HepG2 (cell line): ENCODE measurements around the gene ZFP90. TPM values are rescaled to one million over a fixed set of nuclear protein-coding genes. Genes with fewer than 3 reads are reported as not detected.

ENCODE experiments used
- AKAP8 ChIP-seq: sonication (generic); formaldehyde crosslinking; IDR thresholded peaks from 2 replicates; pipeline ENCODE4 v1.5.1; 2020; ENCODE audit warnings: mild to moderate bottlenecking, missing genetic modification reagents
- EED ChIP-seq: sonication (generic); formaldehyde crosslinking; IDR thresholded peaks from 2 replicates; pipeline ENCODE4 v1.5.0; 2020; ENCODE audit warnings: mild to moderate bottlenecking, missing genetic modification reagents
- HOXA9 ChIP-seq: sonication (generic); formaldehyde crosslinking; IDR thresholded peaks from 2 replicates; pipeline ENCODE4 v1.8.1; 2022; ENCODE audit warnings: missing genetic modification reagents, mild to moderate bottlenecking, moderate library complexity, borderline replicate concordance
- KAT2B ChIP-seq: fragments of 150-350 bp; IDR thresholded peaks from 2 replicates; pipeline ENCODE4 v1.6.1; 2014; ENCODE audit warnings: low read depth, low read length, borderline replicate concordance
- NFIB ChIP-seq: sonication (generic); formaldehyde crosslinking; IDR thresholded peaks from 2 replicates; pipeline ENCODE4 v1.9.0; 2021; ENCODE audit warnings: missing genetic modification reagents, mild to moderate bottlenecking, borderline replicate concordance
- NR1H2 ChIP-seq: sonication (generic); formaldehyde crosslinking; IDR thresholded peaks from 2 replicates; pipeline ENCODE4 v1.8.1; 2022; ENCODE audit warnings: low read depth, missing genetic modification reagents, borderline replicate concordance
- SMARCE1 ChIP-seq: fragments of 450-650 bp; IDR thresholded peaks from 2 replicates; pipeline ENCODE4 v1.6.1; 2017; ENCODE audit warnings: borderline replicate concordance
- SOX13 ChIP-seq, 3 experiments: fragments of 450-650 bp in 1 of 3; sonication (generic) in 1 of 3; formaldehyde crosslinking in 1 of 3; IDR thresholded peaks in 2 of 3; conservative IDR thresholded peaks in 1 of 3; 2 replicates each; pipeline versions ENCODE4 v1.5.0 to v1.6.1; 2016 to 2020; ENCODE audit warnings: antibody characterized with exemption in 1 of 3, mild to moderate bottlenecking in 1 of 3, missing compliant biosample characterization in 1 of 3, missing genetic modification reagents in 1 of 3, moderate library complexity in 1 of 3
- TERF1 ChIP-seq: sonication (generic); formaldehyde crosslinking; IDR thresholded peaks from 2 replicates; pipeline ENCODE4 v1.8.0; 2022; ENCODE audit warnings: mild to moderate bottlenecking, missing genetic modification reagents, moderate library complexity
- ZNF205 ChIP-seq: IDR thresholded peaks from 2 replicates; pipeline ENCODE4 v1.6.1; 2018; ENCODE audit warnings: missing biosample characterization, missing genetic modification reagents
- ZNF552 ChIP-seq: sonication (generic); formaldehyde crosslinking; IDR thresholded peaks from 2 replicates; pipeline ENCODE4 v1.9.0; 2022; ENCODE audit warnings: missing genetic modification reagents, mild to moderate bottlenecking, borderline replicate concordance
- ZNF768 ChIP-seq: sonication (generic); formaldehyde crosslinking; IDR thresholded peaks from 2 replicates; pipeline ENCODE4 v1.4.0; 2020; ENCODE audit warnings: missing genetic modification reagents
- polyA plus RNA-seq, 8 experiments: library from polyadenylated mRNA; depleted of rRNA in 3 of 8; stranded (reverse) in 7 of 8; unstranded in 1 of 8; fragments of >200 nt; fragmentation: Illumina TruSeq in 4 of 8; extraction: Trizol in 4 of 8; gene quantifications; 2 replicates each; pipeline versions ENCODE4 v1.2.1 to v1.2.3, GENCODE V29; 2011 to 2016; ENCODE audit warnings: low read depth in 4 of 8, missing spikeins in 1 of 8, mixed read lengths in 1 of 8; ENCODE audit not compliant: insufficient read depth in 1 of 8
- total RNA-seq, 5 experiments: library from RNA; depleted of rRNA; stranded (reverse); fragments of >200 nt; fragmentation: Illumina TruSeq; extraction: Trizol; gene quantifications; 2 replicates each; pipeline ENCODE4 v1.2.3, GENCODE V29; 2016; ENCODE audit warnings: low read depth in 1 of 5
- TF ChIP-seq, protein P1 (sequence below): sonication (generic); formaldehyde crosslinking; IDR thresholded peaks from 2 replicates; pipeline ENCODE4 v1.8.1; 2023; ENCODE audit warnings: mild to moderate bottlenecking, inconsistent platforms, moderate library complexity, missing genetic modification reagents, borderline replicate concordance
- TF ChIP-seq, protein P2 (sequence below): sonication (generic); formaldehyde crosslinking; IDR thresholded peaks from 2 replicates; pipeline ENCODE4 v1.5.0; 2020; ENCODE audit warnings: mild to moderate bottlenecking, missing genetic modification reagents
- TF ChIP-seq, protein P3 (sequence below), 2 experiments: sonication (generic) in 1 of 2; formaldehyde crosslinking in 1 of 2; IDR thresholded peaks; 2 replicates each; pipeline versions ENCODE4 v1.4.0 to v1.6.1; 2016 to 2020; ENCODE audit warnings: borderline replicate concordance in 1 of 2, low read depth in 1 of 2, mild to moderate bottlenecking in 1 of 2, missing genetic modification reagents in 1 of 2

Gene ZFP90
- total and polyA plus RNA-seq, 2 of the 13 experiments (the other 11 are each of a cell fraction or from before 2014, with no cell fraction given): 17.6 to 18.9 TPM

DNA sequence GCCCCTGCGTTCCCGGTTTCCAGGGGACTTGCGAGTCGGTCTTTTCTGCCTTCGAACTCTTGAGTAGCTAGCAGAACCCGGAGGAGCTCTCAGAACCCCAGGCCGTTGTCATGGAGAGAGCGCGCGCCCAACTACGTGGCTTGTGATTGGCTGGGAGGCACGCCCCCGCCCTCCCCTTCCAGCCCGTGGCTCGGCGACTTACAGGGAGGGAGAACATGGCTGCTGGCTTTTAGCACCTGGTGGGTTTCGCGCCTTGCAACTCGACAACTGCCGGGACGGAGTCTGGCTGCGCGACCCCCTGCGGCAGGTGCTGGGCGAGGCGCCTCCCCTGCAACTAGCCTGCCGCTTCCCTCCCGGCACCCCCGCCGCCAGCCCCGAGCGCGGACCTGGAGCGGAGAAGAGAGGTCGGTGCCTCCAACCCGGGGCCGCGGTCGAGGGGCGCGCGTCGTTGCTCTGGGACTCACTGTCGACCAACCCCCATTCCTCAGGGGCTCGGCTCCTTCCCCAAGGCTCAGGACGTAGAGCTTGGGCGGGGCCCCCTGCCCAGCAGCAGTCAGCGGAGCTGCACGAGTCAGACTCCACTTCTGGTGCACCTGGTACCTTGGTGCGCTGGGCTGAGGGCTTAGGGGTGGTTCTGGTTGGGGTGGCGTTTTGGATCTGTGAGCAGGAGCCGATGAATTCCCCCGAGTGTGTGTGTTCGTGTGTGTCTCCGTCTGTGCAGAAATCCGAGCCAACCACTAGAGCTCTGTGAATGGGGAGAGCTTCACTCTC, 9.0 kb upstream of the ZFP90 start (continued):
- TF ChIP-seq, protein P1, sequence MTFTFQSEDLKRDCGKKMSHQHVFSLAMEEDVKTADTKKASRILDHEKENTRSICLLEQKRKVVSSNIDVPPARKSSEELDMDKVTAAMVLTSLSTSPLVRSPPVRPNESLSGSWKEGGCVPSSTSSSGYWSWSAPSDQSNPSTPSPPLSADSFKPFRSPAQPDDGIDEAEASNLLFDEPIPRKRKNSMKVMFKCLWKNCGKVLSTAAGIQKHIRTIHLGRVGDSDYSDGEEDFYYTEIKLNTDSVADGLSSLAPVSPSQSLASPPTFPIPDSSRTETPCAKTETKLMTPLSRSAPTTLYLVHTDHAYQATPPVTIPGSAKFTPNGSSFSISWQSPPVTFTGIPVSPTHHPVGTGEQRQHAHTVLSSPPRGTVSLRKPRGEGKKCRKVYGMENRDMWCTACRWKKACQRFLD (CRISPR knock-in tag): peak; percentile 98
- no peak for TF ChIP-seq SOX13 (IDR thresholded peaks at IDR 0.05)
- TF ChIP-seq SOX13 (CRISPR knock-in tag; conservative IDR thresholded peaks at IDR 0.05 in 1 of 2, IDR thresholded peaks at IDR 0.05 in 1 of 2): peak in 1 of 2 experiments; percentile 22; a peak in 1 of 4 replicates
- TF ChIP-seq NR1H2 (CRISPR knock-in tag): peak; percentile 97
- TF ChIP-seq KAT2B: no peak
- TF ChIP-seq SMARCE1: no peak
- peak; percentile 93; the same call in 1 of the 2 replicates for TF ChIP-seq AKAP8 (CRISPR knock-in tag)
- TF ChIP-seq, protein P2, sequence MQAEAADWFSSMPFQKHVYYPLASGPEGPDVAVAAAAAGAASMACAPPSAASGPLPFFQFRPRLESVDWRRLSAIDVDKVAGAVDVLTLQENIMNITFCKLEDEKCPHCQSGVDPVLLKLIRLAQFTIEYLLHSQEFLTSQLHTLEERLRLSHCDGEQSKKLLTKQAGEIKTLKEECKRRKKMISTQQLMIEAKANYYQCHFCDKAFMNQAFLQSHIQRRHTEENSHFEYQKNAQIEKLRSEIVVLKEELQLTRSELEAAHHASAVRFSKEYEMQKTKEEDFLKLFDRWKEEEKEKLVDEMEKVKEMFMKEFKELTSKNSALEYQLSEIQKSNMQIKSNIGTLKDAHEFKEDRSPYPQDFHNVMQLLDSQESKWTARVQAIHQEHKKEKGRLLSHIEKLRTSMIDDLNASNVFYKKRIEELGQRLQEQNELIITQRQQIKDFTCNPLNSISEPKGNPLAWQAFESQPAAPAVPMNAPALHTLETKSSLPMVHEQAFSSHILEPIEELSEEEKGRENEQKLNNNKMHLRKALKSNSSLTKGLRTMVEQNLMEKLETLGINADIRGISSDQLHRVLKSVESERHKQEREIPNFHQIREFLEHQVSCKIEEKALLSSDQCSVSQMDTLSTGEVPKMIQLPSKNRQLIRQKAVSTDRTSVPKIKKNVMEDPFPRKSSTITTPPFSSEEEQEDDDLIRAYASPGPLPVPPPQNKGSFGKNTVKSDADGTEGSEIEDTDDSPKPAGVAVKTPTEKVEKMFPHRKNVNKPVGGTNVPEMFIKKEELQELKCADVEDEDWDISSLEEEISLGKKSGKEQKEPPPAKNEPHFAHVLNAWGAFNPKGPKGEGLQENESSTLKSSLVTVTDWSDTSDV (CRISPR knock-in tag): peak; percentile 99; the same call in 1 of the 2 replicates
- peak; percentile 75 for TF ChIP-seq ZNF205
- peak; percentile 91 for TF ChIP-seq EED (CRISPR knock-in tag)
- TF ChIP-seq NFIB (CRISPR knock-in tag): 0 out of 2 replicates have a peak, but pooled peaks have one; percentile 44
- TF ChIP-seq HOXA9 (CRISPR knock-in tag): peak; percentile 90; the same call in 1 of the 2 replicates
- TF ChIP-seq ZNF768 (CRISPR knock-in tag): peak; percentile 83
- TF ChIP-seq ZNF552 (CRISPR knock-in tag): peak; percentile 99
- TF ChIP-seq, protein P3, sequence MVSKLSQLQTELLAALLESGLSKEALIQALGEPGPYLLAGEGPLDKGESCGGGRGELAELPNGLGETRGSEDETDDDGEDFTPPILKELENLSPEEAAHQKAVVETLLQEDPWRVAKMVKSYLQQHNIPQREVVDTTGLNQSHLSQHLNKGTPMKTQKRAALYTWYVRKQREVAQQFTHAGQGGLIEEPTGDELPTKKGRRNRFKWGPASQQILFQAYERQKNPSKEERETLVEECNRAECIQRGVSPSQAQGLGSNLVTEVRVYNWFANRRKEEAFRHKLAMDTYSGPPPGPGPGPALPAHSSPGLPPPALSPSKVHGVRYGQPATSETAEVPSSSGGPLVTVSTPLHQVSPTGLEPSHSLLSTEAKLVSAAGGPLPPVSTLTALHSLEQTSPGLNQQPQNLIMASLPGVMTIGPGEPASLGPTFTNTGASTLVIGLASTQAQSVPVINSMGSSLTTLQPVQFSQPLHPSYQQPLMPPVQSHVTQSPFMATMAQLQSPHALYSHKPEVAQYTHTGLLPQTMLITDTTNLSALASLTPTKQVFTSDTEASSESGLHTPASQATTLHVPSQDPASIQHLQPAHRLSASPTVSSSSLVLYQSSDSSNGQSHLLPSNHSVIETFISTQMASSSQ (IDR thresholded peaks at IDR 0.05; ENCODE audit: low read depth): no peak
- TF ChIP-seq, protein P3 (CRISPR knock-in tag; IDR thresholded peaks at IDR 0.05; ENCODE audit: borderline replicate concordance): peak; percentile 67
- peak; percentile 44 for TF ChIP-seq TERF1 (CRISPR knock-in tag)
